ENCODE results near the gene KLF16. TPM values are rescaled to one million over a fixed set of nuclear protein-coding genes. Genes with fewer than 3 reads are reported as not detected.

Gene KLF16
- total RNA-seq, 1 donor from 2014 or later: 5.3 TPM

GRCh38 chr19:1843646-1844394, 19.6 kb downstream of the KLF16 start:
- H3K4me3 ChIP-seq (ENCODE audit: low read depth, low read length): no peak overlapping the region
- peak; percentile 18 for TF ChIP-seq CTCF (IDR thresholded peaks at IDR 0.05; ENCODE audit: insufficient read depth, low read length, severe bottlenecking)
- no peak for DNase-seq (ENCODE audit: low read depth)
- FAIRE-seq: no peak
- peaks cover 17% of the 10 kb centered on the region for H3K36me3 ChIP-seq (ENCODE audit: control insufficient read depth, insufficient read depth, low read length)
- no peaks in the 10 kb centered on the region for H3K27me3 ChIP-seq (ENCODE audit: control insufficient read depth, insufficient read depth, low read length)

- FAIRE-seq (no peak), DNase-seq (ENCODE audit: low read depth) (no peak)
- TF ChIP-seq CTCF (IDR thresholded peaks at IDR 0.05; ENCODE audit: insufficient read depth, low read length, severe bottlenecking): no peak
- Histone ChIP-seq H3K27me3 (ENCODE audit: control insufficient read depth, insufficient read depth, low read length) (no peaks in the 10 kb centered on the region), H3K4me3 (ENCODE audit: low read depth, low read length) (no peak overlapping the region), H3K36me3 (ENCODE audit: control insufficient read depth, insufficient read depth, low read length) (peaks cover 17% of the 10 kb centered on the region)
Measured at GRCh38 chr19:1843116-1843515, 20.3 kb downstream of the KLF16 start.

GRCh38 chr19:1841209-1841924, 22.0 kb downstream of the KLF16 start:
- Histone ChIP-seq H3K36me3 (ENCODE audit: control insufficient read depth, insufficient read depth, low read length) (peaks cover 15% of the 10 kb centered on the region), H3K27me3 (ENCODE audit: control insufficient read depth, insufficient read depth, low read length) (no peaks in the 10 kb centered on the region), H3K4me3 (ENCODE audit: low read depth, low read length) (no peak overlapping the region)
- DNase-seq (ENCODE audit: low read depth) (no peak), FAIRE-seq (no peak)
- TF ChIP-seq CTCF (IDR thresholded peaks at IDR 0.05; ENCODE audit: insufficient read depth, low read length, severe bottlenecking): no peak

- H3K4me3 ChIP-seq (ENCODE audit: low read depth, low read length): no peak overlapping the region
- no peak for TF ChIP-seq CTCF (IDR thresholded peaks at IDR 0.05; ENCODE audit: insufficient read depth, low read length, severe bottlenecking)
- H3K27me3 ChIP-seq (ENCODE audit: control insufficient read depth, insufficient read depth, low read length): no peaks in the 10 kb centered on the region
- no peak for DNase-seq (ENCODE audit: low read depth)
- FAIRE-seq: no peak
- peaks cover 14% of the 10 kb centered on the region for H3K36me3 ChIP-seq (ENCODE audit: control insufficient read depth, insufficient read depth, low read length)
Measured at GRCh38 chr19:1840541-1841115, 22.8 kb downstream of the KLF16 start.

GRCh38 chr19:1839658-1840540, 23.5 kb downstream of the KLF16 start:
- no peak for FAIRE-seq
- no peak for DNase-seq (ENCODE audit: low read depth)
- no peak overlapping the region for H3K4me3 ChIP-seq (ENCODE audit: low read depth, low read length)
- TF ChIP-seq CTCF (IDR thresholded peaks at IDR 0.05; ENCODE audit: insufficient read depth, low read length, severe bottlenecking): no peak
- peaks cover 10% of the 10 kb centered on the region for H3K36me3 ChIP-seq (ENCODE audit: control insufficient read depth, insufficient read depth, low read length)
- H3K27me3 ChIP-seq (ENCODE audit: control insufficient read depth, insufficient read depth, low read length): no peaks in the 10 kb centered on the region

Measured in bronchial epithelial cell (primary cell).